ENCODE data around the gene OTUD7B.

DNA sequence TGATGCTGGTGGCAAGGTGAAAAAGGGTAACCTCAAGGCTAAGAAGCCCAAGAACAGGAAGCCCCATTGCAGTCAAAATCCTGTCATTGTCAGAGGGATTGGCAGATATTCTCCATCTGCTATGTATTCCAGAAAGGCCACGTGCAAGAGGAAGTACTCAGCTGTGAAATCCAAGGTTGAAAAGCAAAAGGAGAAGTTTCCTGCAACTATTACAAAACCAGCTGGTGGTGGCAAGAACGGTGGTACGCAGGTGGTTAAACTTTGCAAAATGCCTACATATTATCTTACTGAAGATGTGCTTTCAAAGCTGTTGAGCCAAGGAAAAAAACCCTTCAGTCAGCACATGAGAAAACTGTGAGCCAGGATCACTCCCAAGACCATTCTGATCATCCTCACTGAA, 43.4 kb upstream of the OTUD7B start:
- TF ChIP-seq, protein P1, sequence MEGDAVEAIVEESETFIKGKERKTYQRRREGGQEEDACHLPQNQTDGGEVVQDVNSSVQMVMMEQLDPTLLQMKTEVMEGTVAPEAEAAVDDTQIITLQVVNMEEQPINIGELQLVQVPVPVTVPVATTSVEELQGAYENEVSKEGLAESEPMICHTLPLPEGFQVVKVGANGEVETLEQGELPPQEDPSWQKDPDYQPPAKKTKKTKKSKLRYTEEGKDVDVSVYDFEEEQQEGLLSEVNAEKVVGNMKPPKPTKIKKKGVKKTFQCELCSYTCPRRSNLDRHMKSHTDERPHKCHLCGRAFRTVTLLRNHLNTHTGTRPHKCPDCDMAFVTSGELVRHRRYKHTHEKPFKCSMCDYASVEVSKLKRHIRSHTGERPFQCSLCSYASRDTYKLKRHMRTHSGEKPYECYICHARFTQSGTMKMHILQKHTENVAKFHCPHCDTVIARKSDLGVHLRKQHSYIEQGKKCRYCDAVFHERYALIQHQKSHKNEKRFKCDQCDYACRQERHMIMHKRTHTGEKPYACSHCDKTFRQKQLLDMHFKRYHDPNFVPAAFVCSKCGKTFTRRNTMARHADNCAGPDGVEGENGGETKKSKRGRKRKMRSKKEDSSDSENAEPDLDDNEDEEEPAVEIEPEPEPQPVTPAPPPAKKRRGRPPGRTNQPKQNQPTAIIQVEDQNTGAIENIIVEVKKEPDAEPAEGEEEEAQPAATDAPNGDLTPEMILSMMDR (IDR thresholded peaks at IDR 0.05; ENCODE audit: low read length): no peak
- TF ChIP-seq EZH2 (IDR thresholded peaks at IDR 0.05; ENCODE audit: borderline replicate concordance, low read length): no peak
